ENCODE data around the gene CIB4. TPM values are rescaled to one million over a fixed set of nuclear protein-coding genes. Genes with fewer than 3 reads are reported as not detected.

CIB4 gene
- total and polyA plus RNA-seq, 2 of the 13 experiments (the other 11 are each of a cell fraction or from before 2014, with no cell fraction given), result not detected

- TF ChIP-seq ZNF280D (CRISPR knock-in tag; IDR thresholded peaks at IDR 0.05) (no peak), REPIN1 (CRISPR knock-in tag; IDR thresholded peaks at IDR 0.05; ENCODE audit: borderline replicate concordance, low read depth) (no peak), ZNF749 (CRISPR knock-in tag; IDR thresholded peaks at IDR 0.05; ENCODE audit: borderline replicate concordance) (no peak), FOXO4 (CRISPR knock-in tag; conservative IDR thresholded peaks at IDR 0.05) (no peak), NCOA5 (CRISPR knock-in tag; IDR thresholded peaks at IDR 0.05) (no peak), ZFP36L2 (CRISPR knock-in tag; IDR thresholded peaks at IDR 0.05) (no peak), CERS6 (CRISPR knock-in tag; IDR thresholded peaks at IDR 0.05) (no peak)
Measured at GRCh38 chr2:26687328-26687727, 46.2 kb upstream of the CIB4 start (continued).

Data from HepG2 (cell line).